Thoracic aorta (tissue), 2 donors: Measurements from ENCODE around the gene NSRP1. TPM values are rescaled to one million over a fixed set of nuclear protein-coding genes. Genes with fewer than 3 reads are reported as not detected.

Source experiments
- ATAC-seq: fragments of 150-250 bp; one replicate; pipeline ENCODE4 v1.8.0; 2017; ENCODE audit warnings: low read depth; ENCODE audit not compliant: insufficient number of reproducible peaks, low FRiP score
- DNase-seq: peaks from one replicate; pipeline ENCODE4 v3.0.0-alpha.2; 2020; ENCODE audit warnings: low spot score
- H3K27ac ChIP-seq, 2 donors: fragments of 200-600 bp; sonication (generic); 1 replicate in 1 of 2; 2 replicates in 1 of 2; pipeline ENCODE4 v1.5.1; 2016; ENCODE audit warnings: mild to moderate bottlenecking in 2 of 2, moderate library complexity in 2 of 2
- H3K27me3 ChIP-seq: fragments of 200-600 bp; sonication (generic); replicated peaks from 2 replicates; pipeline ENCODE4 v1.6.0; 2016; ENCODE audit warnings: mild to moderate bottlenecking; ENCODE audit not compliant: insufficient read depth
- H3K36me3 ChIP-seq: fragments of 200-600 bp; sonication (generic); one replicate; pipeline ENCODE4 v1.5.1; 2016
- H3K4me1 ChIP-seq, 2 donors: fragments of 200-600 bp; sonication (generic); 1 replicate in 1 of 2; 2 replicates in 1 of 2; pipeline versions ENCODE4 v1.5.1 to v1.6.0; 2016; ENCODE audit warnings: low read depth in 2 of 2, mild to moderate bottlenecking in 1 of 2; ENCODE audit not compliant: control insufficient read depth in 1 of 2
- H3K4me3 ChIP-seq: fragments of 200-600 bp; sonication (generic); 2 replicates; pipeline ENCODE4 v1.5.1; 2016; ENCODE audit warnings: mild to moderate bottlenecking
- H3K9me3 ChIP-seq: fragments of 200-600 bp; sonication (generic); 2 replicates; pipeline ENCODE4 v1.5.1; 2016
- total RNA-seq, 2 donors: library from RNA; depleted of rRNA; stranded (reverse); fragments of >200 nt; gene quantifications; one replicate each; pipeline versions ENCODE4 v1.1.0 to v1.2.3, GENCODE V29; 2016
- TF ChIP-seq, protein P1 (sequence below): fragments of 200-600 bp; sonication (generic); IDR thresholded peaks from one replicate; pipeline ENCODE4 v1.5.1; 2019; ENCODE audit warnings: antibody characterized with exemption

Gene NSRP1
- total RNA-seq, 2 donors from 2014 or later: 32.9 to 58.3 TPM

DNA sequence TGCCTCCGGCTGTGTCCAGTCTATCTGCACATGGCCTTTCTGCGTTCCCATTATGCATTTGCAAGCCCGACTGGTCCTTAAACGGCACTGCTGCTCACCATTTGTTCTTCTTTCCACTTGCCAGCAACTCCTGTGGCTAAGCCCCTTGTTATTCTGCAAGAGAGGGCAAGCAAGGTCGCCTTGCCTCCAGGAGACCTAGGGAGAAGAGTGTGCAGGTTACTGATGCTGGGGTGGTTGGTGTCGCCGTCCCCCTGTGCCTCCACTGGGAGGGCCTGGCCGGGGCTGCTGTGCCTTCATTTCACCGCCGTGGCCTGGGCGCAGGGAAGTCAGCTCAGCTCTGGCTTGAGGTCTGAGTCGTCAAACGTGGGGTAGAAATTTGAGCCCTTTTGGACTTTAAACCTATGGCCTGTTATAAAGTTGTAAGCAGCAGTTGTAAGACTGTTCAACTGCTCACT lies 106.1 kb downstream of the NSRP1 start:
- TF ChIP-seq, protein P1, sequence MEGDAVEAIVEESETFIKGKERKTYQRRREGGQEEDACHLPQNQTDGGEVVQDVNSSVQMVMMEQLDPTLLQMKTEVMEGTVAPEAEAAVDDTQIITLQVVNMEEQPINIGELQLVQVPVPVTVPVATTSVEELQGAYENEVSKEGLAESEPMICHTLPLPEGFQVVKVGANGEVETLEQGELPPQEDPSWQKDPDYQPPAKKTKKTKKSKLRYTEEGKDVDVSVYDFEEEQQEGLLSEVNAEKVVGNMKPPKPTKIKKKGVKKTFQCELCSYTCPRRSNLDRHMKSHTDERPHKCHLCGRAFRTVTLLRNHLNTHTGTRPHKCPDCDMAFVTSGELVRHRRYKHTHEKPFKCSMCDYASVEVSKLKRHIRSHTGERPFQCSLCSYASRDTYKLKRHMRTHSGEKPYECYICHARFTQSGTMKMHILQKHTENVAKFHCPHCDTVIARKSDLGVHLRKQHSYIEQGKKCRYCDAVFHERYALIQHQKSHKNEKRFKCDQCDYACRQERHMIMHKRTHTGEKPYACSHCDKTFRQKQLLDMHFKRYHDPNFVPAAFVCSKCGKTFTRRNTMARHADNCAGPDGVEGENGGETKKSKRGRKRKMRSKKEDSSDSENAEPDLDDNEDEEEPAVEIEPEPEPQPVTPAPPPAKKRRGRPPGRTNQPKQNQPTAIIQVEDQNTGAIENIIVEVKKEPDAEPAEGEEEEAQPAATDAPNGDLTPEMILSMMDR: no peak
- DNase-seq (no peak), ATAC-seq (no peak)
- Histone ChIP-seq H3K27me3 (no peaks in the 10 kb centered on the region), H3K27ac (no peak overlapping the region), H3K36me3 (no peaks in the 10 kb centered on the region), H3K9me3 (no peaks in the 10 kb centered on the region), H3K4me3 (no peak overlapping the region), H3K4me1 (peaks cover 0 to 13% of the 10 kb centered on the region in 2 donors)

DNA sequence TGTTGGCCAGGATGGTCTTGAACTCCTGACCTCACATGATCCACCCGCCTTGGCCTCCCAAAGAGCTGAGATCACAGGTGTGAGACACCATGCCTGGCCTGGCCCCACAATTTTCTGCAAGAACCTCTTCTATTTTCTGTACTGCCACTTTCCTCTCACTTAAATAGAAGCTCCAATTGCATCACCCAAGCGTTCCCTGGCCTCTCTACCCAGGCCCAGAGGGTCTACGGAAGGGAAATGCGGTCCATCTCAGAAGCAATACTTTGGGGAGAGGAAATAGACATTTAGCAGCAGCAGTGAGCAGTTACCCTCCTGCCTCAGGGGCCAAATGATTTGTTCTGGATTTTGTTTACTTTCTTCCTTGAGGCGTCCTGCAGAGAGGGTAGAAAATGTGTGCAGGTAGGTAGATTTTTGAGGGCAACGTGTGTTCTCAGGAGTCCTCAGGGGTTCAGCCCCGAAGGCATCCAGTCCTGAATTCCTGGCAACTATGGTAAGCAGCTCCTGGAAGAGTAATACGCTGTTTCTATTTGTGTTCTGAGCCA lies 107.9 kb downstream of the NSRP1 start:
- TF ChIP-seq, protein P1: no peak
- Histone ChIP-seq H3K9me3 (no peaks in the 10 kb centered on the region), H3K4me1 (peaks cover 0 to 13% of the 10 kb centered on the region in 2 donors), H3K27me3 (no peaks in the 10 kb centered on the region), H3K36me3 (no peaks in the 10 kb centered on the region), H3K4me3 (no peak overlapping the region), H3K27ac (no peak overlapping the region)
- no peak for ATAC-seq
- DNase-seq: no peak

DNA sequence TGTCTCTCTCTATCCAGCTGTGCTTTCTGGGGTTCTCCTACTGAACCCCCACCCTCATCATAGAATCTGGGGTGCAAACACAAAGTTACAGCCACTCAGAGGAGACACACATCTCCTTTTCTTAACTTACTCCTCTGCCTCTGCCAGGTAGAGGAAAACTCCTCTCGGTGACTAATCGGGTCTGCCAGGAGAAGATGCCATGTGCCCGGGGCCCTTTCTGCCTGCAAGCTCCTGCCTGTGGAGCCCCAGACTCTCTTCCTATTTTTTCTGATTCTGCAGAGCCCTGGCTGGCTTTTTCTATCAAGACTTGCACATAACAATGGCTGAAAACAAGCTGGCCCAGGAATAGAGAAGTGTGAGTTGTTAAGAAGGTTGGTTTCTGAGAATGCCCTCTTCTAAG lies 108.5 kb downstream of the NSRP1 start:
- Histone ChIP-seq H3K27me3 (no peaks in the 10 kb centered on the region), H3K36me3 (no peaks in the 10 kb centered on the region), H3K4me1 (peaks cover 0 to 13% of the 10 kb centered on the region in 2 donors), H3K4me3 (no peak overlapping the region), H3K27ac (no peak overlapping the region), H3K9me3 (no peaks in the 10 kb centered on the region)
- DNase-seq: no peak
- TF ChIP-seq, protein P1: no peak
- ATAC-seq: no peak

DNA sequence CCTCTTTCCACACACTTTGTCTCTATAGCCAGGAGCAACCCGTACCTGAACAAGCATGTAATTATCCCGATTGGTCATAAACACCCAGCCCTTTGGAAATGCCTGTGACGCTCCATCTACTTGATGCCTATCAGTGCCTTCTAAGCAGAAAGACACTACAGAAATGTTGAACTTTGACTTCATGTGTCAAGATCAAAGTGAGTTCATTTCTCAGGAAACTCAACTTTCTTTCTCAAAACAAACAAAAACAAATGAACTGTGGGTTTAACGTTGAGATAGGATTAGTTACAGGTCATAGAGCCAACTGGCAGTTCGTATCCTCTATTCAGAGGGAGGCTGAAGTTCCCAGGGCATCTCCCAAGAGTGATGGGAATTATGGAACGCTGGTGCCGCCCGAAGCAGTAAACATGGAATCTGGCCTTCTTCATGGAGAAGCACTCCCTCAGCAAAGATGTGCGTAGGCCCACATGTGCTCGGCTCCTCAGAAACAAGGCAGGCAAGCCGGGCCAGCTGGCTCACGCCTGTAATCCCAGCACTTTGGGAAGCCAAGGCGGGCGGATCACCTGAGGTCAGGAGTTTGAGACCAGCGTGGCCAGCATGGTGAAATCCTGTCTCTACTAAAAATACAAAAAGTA lies 109.4 kb downstream of the NSRP1 start:
- TF ChIP-seq, protein P1: no peak

DNA sequence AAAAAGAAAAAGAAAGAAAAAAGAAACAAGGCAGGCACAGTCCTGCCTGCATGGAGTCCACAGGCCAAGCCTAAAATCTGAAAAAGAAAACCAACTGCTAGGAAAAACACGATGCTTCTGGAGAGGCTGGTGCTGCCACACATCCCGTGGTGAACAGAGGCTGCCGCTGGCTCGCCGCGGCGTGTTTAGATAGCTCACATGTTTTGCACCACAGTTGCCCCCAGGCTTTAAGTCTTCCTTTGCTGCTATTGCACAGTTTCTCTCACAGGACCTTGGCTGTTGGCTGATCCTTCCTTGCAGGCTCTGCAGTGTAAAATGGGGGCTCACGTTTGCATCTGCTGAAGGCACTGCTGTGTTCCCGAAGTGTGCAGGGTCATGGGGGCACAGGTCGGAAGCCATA lies 110.3 kb downstream of the NSRP1 start:
- TF ChIP-seq, protein P1: no peak
- H3K4me3 ChIP-seq: no peak overlapping the region
- no peak for ATAC-seq

More for the DNA sequence above, 109.4 kb downstream of the NSRP1 start:
- ATAC-seq (no peak), DNase-seq (no peak)
- H3K4me3 ChIP-seq: no peak overlapping the region
- H3K36me3 ChIP-seq: no peaks in the 10 kb centered on the region
- no peak overlapping the region for H3K27ac ChIP-seq
- H3K9me3 ChIP-seq: no peaks in the 10 kb centered on the region
- H3K4me1 ChIP-seq: peaks cover 0 to 13% of the 10 kb centered on the region in 2 donors
- H3K27me3 ChIP-seq: no peaks in the 10 kb centered on the region

More for the DNA sequence above, 110.3 kb downstream of the NSRP1 start:
- H3K27me3 ChIP-seq: no peaks in the 10 kb centered on the region
- no peak overlapping the region for H3K27ac ChIP-seq
- no peaks in the 10 kb centered on the region for H3K9me3 ChIP-seq
- no peaks in the 10 kb centered on the region for H3K36me3 ChIP-seq
- DNase-seq: no peak
- peaks cover 0 to 13% of the 10 kb centered on the region in 2 donors for H3K4me1 ChIP-seq
